Glutamatergic neuron (in vitro differentiated cells): ENCODE measurements around the gene PITPNM2. TPM values are rescaled to one million over a fixed set of nuclear protein-coding genes. Genes with fewer than 3 reads are reported as not detected.

ENCODE experiments used
- DNase-seq: peaks from one replicate; pipeline ENCODE4 v3.0.0; 2022
- H3K27ac Mint-ChIP-seq: one replicate; pipeline ENCODE4 v1.8.0; 2020; ENCODE audit warnings: mild to moderate bottlenecking, mixed read lengths, inconsistent platforms; ENCODE audit not compliant: unreplicated experiment
- H3K27me3 Mint-ChIP-seq: one replicate; pipeline ENCODE4 v1.8.0; 2020; ENCODE audit warnings: mild to moderate bottlenecking, moderate library complexity, mixed read lengths, inconsistent platforms; ENCODE audit not compliant: unreplicated experiment
- H3K36me3 Mint-ChIP-seq: one replicate; pipeline ENCODE4 v1.8.0; 2020; ENCODE audit warnings: mild to moderate bottlenecking, mixed read lengths, inconsistent platforms; ENCODE audit not compliant: unreplicated experiment
- H3K4me1 Mint-ChIP-seq: one replicate; pipeline ENCODE4 v1.8.0; 2020; ENCODE audit warnings: mild to moderate bottlenecking, low read depth, mixed read lengths, inconsistent platforms; ENCODE audit not compliant: unreplicated experiment
- H3K4me3 Mint-ChIP-seq: one replicate; pipeline ENCODE4 v1.8.0; 2020; ENCODE audit warnings: mild to moderate bottlenecking, mixed read lengths, inconsistent platforms; ENCODE audit not compliant: unreplicated experiment
- H3K9me3 Mint-ChIP-seq: one replicate; pipeline ENCODE4 v1.8.0; 2020; ENCODE audit warnings: mild to moderate bottlenecking, moderate library complexity, mixed read lengths, inconsistent platforms; ENCODE audit not compliant: unreplicated experiment
- CTCF ChIP-seq: fragments of 200-600 bp; sonication (generic); IDR thresholded peaks from one replicate; pipeline ENCODE4 v1.5.0; 2021; ENCODE audit not compliant: partially characterized antibody, unreplicated experiment
- total RNA-seq: library from RNA; stranded (reverse); fragmentation: NEBNext Ultra II Directional; extraction: Animal tissue kit (Norgen Biotek cat#: 25700); gene quantifications from one replicate; pipeline ENCODE4 v1.2.1, GENCODE V29; 2021; ENCODE audit not compliant: unreplicated experiment

PITPNM2 gene
- total RNA-seq, 1 donor from 2014 or later = 19.6 TPM

- Mint-ChIP-seq H3K9me3 (peaks cover 3% of the 10 kb centered on the region), H3K27ac (no peak overlapping the region), H3K36me3 (no peaks in the 10 kb centered on the region), H3K27me3 (no peaks in the 10 kb centered on the region), H3K4me3 (no peak overlapping the region), H3K4me1 (peaks cover 15% of the 10 kb centered on the region)
- no peak for DNase-seq
- no peak for TF ChIP-seq CTCF
Observed at GRCh38 chr12:123121670-123122069, 29.2 kb downstream of the PITPNM2 start.

GRCh38 chr12:123120452-123121166 is 30.3 kb downstream of the PITPNM2 start:
- H3K9me3 Mint-ChIP-seq = peaks cover 3% of the 10 kb centered on the region
- H3K4me1 Mint-ChIP-seq = peaks cover 14% of the 10 kb centered on the region
- H3K27ac Mint-ChIP-seq = peak overlapping the region; percentile 17
- no peaks in the 10 kb centered on the region for H3K27me3 Mint-ChIP-seq
- no peak for TF ChIP-seq CTCF
- H3K36me3 Mint-ChIP-seq = no peaks in the 10 kb centered on the region
- no peak for DNase-seq
- no peak overlapping the region for H3K4me3 Mint-ChIP-seq

- no peaks in the 10 kb centered on the region for H3K27me3 Mint-ChIP-seq
- peaks cover 14% of the 10 kb centered on the region for H3K4me1 Mint-ChIP-seq
- H3K36me3 Mint-ChIP-seq = no peaks in the 10 kb centered on the region
- no peak overlapping the region for H3K27ac Mint-ChIP-seq
- H3K9me3 Mint-ChIP-seq = peaks cover 3% of the 10 kb centered on the region
- no peak overlapping the region for H3K4me3 Mint-ChIP-seq
- DNase-seq = no peak
- TF ChIP-seq CTCF = no peak
Observed at GRCh38 chr12:123119808-123120207, 31.1 kb downstream of the PITPNM2 start.

GRCh38 chr12:123118497-123118896 is 32.4 kb downstream of the PITPNM2 start:
- H3K27ac Mint-ChIP-seq = peak overlapping the region; percentile 75

More at GRCh38 chr12:123118497-123118896, 32.4 kb downstream of the PITPNM2 start:
- H3K4me3 Mint-ChIP-seq = no peak overlapping the region
- peaks cover 14% of the 10 kb centered on the region for H3K4me1 Mint-ChIP-seq
- no peaks in the 10 kb centered on the region for H3K27me3 Mint-ChIP-seq
- no peaks in the 10 kb centered on the region for H3K36me3 Mint-ChIP-seq
- H3K9me3 Mint-ChIP-seq = peaks cover 3% of the 10 kb centered on the region
- no peak for DNase-seq
- TF ChIP-seq CTCF = no peak
